Glutamatergic neuron (in vitro differentiated cells): ENCODE results near the gene KDM1A. TPM values are rescaled to one million over a fixed set of nuclear protein-coding genes. Genes with fewer than 3 reads are reported as not detected.
A peak's percentile ranks its signal among the peaks of the same experiment; 100 is the strongest.

Experiments
- DNase-seq: peaks from one replicate; pipeline ENCODE4 v3.0.0; 2022
- H3K27ac Mint-ChIP-seq: one replicate; pipeline ENCODE4 v1.8.0; 2020; ENCODE audit warnings: mild to moderate bottlenecking, mixed read lengths, inconsistent platforms; ENCODE audit not compliant: unreplicated experiment
- H3K27me3 Mint-ChIP-seq: one replicate; pipeline ENCODE4 v1.8.0; 2020; ENCODE audit warnings: mild to moderate bottlenecking, moderate library complexity, mixed read lengths, inconsistent platforms; ENCODE audit not compliant: unreplicated experiment
- H3K36me3 Mint-ChIP-seq: one replicate; pipeline ENCODE4 v1.8.0; 2020; ENCODE audit warnings: mild to moderate bottlenecking, mixed read lengths, inconsistent platforms; ENCODE audit not compliant: unreplicated experiment
- H3K4me1 Mint-ChIP-seq: one replicate; pipeline ENCODE4 v1.8.0; 2020; ENCODE audit warnings: mild to moderate bottlenecking, low read depth, mixed read lengths, inconsistent platforms; ENCODE audit not compliant: unreplicated experiment
- H3K4me3 Mint-ChIP-seq: one replicate; pipeline ENCODE4 v1.8.0; 2020; ENCODE audit warnings: mild to moderate bottlenecking, mixed read lengths, inconsistent platforms; ENCODE audit not compliant: unreplicated experiment
- H3K9me3 Mint-ChIP-seq: one replicate; pipeline ENCODE4 v1.8.0; 2020; ENCODE audit warnings: mild to moderate bottlenecking, moderate library complexity, mixed read lengths, inconsistent platforms; ENCODE audit not compliant: unreplicated experiment
- CTCF ChIP-seq: fragments of 200-600 bp; sonication (generic); IDR thresholded peaks from one replicate; pipeline ENCODE4 v1.5.0; 2021; ENCODE audit not compliant: partially characterized antibody, unreplicated experiment
- total RNA-seq: library from RNA; stranded (reverse); fragmentation: NEBNext Ultra II Directional; extraction: Animal tissue kit (Norgen Biotek cat#: 25700); gene quantifications from one replicate; pipeline ENCODE4 v1.2.1, GENCODE V29; 2021; ENCODE audit not compliant: unreplicated experiment

The KDM1A gene
- total RNA-seq, 1 donor from 2014 or later: 301 TPM

- no peak for TF ChIP-seq CTCF
- Mint-ChIP-seq H3K27me3 (peaks cover 5% of the 10 kb centered on the region), H3K27ac (peak within 1 kb of the TSS; percentile 14), H3K9me3 (peaks cover 12% of the 10 kb centered on the region), H3K4me3 (peak within 1 kb of the TSS; percentile 2), H3K36me3 (no peaks in the 10 kb centered on the region), H3K4me1 (peaks cover 24% of the 10 kb centered on the region)
- DNase-seq: peak; percentile 35
These were observed 46.5 kb upstream of the KDM1A start, which contains the start of gene LACTBL1 for GRCh38 chr1:22972760-22973159. LACTBL1 (minus strand) TSS chr1:22972866; CDS start chr1:22972316, 550 bp downstream.

- Mint-ChIP-seq H3K27me3 (peaks cover 3% of the 10 kb centered on the region), H3K4me1 (peaks cover 16% of the 10 kb centered on the region), H3K9me3 (peaks cover 6% of the 10 kb centered on the region), H3K36me3 (no peaks in the 10 kb centered on the region), H3K4me3 (no peak overlapping the region), H3K27ac (no peak overlapping the region)
- TF ChIP-seq CTCF: no peak
- no peak for DNase-seq
These were observed 43.6 kb upstream of the KDM1A start for GRCh38 chr1:22975694-22976093.

- Mint-ChIP-seq H3K27me3 (peaks cover 3% of the 10 kb centered on the region), H3K9me3 (peaks cover 6% of the 10 kb centered on the region), H3K36me3 (no peaks in the 10 kb centered on the region), H3K27ac (peak overlapping the region; percentile 64), H3K4me1 (peaks cover 16% of the 10 kb centered on the region), H3K4me3 (no peak overlapping the region)
- no peak for TF ChIP-seq CTCF
- DNase-seq: no peak
These were observed 43.2 kb upstream of the KDM1A start for GRCh38 chr1:22976127-22976460.

- DNase-seq: peak; percentile 74
- Mint-ChIP-seq H3K4me3 (no peak overlapping the region), H3K36me3 (no peaks in the 10 kb centered on the region)
These were observed 42.6 kb upstream of the KDM1A start for GRCh38 chr1:22976461-22977243.

More at GRCh38 chr1:22976461-22977243, 42.6 kb upstream of the KDM1A start:
- Mint-ChIP-seq H3K9me3 (peaks cover 6% of the 10 kb centered on the region), H3K4me1 (peaks cover 10% of the 10 kb centered on the region), H3K27ac (peak overlapping the region; percentile 64), H3K27me3 (peaks cover 1% of the 10 kb centered on the region)
- peak; percentile 57 for TF ChIP-seq CTCF
